Fibroblast of mammary gland (primary cell): ENCODE data around the gene ZNF280C.

ENCODE experiments used
- DNase-seq: peaks from one replicate; pipeline ENCODE4 v3.0.0-alpha.2; 2010; ENCODE audit warnings: low read depth
- H3K4me3 ChIP-seq: 2 replicates; pipeline ENCODE4 v1.5.1; 2011; ENCODE audit warnings: low read depth, mild to moderate bottlenecking, low read length, moderate library complexity; ENCODE audit not compliant: control insufficient read depth
- CTCF ChIP-seq: conservative IDR thresholded peaks from 2 replicates; pipeline ENCODE4 v1.5.1; 2011; ENCODE audit warnings: low read depth, low read length, inconsistent platforms; ENCODE audit not compliant: control insufficient read depth, insufficient read depth

Gene ZNF280C

GRCh38 chrX:130155564-130155963, 113.1 kb downstream of the ZNF280C start:
- no peak for DNase-seq
- no peak overlapping the region for H3K4me3 ChIP-seq
- TF ChIP-seq CTCF = no peak
